ENCODE results near the gene ADAMTSL3. TPM values are rescaled to one million over a fixed set of nuclear protein-coding genes. Genes with fewer than 3 reads are reported as not detected.

ADAMTSL3 gene
- total RNA-seq, 2 donors from 2014 or later, result 0.79 to 3.4 TPM

GRCh38 chr15:83651541-83651940, 2.4 kb upstream of the ADAMTSL3 start:
- H3K27me3 Mint-ChIP-seq (ENCODE audit: insufficient read depth), result peaks cover 60% of the 10 kb centered on the region
- H3K4me3 Mint-ChIP-seq, result no peak overlapping the region
- H3K4me1 Mint-ChIP-seq, result no peaks in the 10 kb centered on the region
- 87 to 96% methylated on average over 5 to 6 of the region's 6 CpGs for WGBS, 2 experiments (ENCODE audit: insufficient coverage in 1 of 2, insufficient read length in 1 of 2)
- no peaks in the 10 kb centered on the region for H3K36me3 Mint-ChIP-seq (ENCODE audit: low read depth)
- Histone ChIP-seq H3K4me1 (ENCODE audit: control insufficient read depth, insufficient read depth, low read length) (no peaks in the 10 kb centered on the region), H3K9me3 (ENCODE audit: control insufficient read depth, low read length) (no peaks in the 10 kb centered on the region), H3K4me3 (ENCODE audit: low read length) (no peak overlapping the region), H3K9ac (ENCODE audit: extremely low read depth, low read length, poor library complexity, severe bottlenecking) (no peak overlapping the region), H3K36me3 (ENCODE audit: control insufficient read depth, insufficient read depth, low read length) (no peaks in the 10 kb centered on the region), H3K27me3 (ENCODE audit: control insufficient read depth, insufficient read depth, low read length, poor library complexity, severe bottlenecking) (peaks cover 41% of the 10 kb centered on the region), H3K27ac (ENCODE audit: low read depth, low read length) (no peak overlapping the region)
- no peak for DNase-seq
- TF ChIP-seq CTCF (conservative IDR thresholded peaks at IDR 0.05), result no peak
- no peak overlapping the region for H3K27ac Mint-ChIP-seq
- H3K9me3 Mint-ChIP-seq, result no peaks in the 10 kb centered on the region

- Histone ChIP-seq H3K9me3 (ENCODE audit: control insufficient read depth, low read length) (no peaks in the 10 kb centered on the region), H3K36me3 (ENCODE audit: control insufficient read depth, insufficient read depth, low read length) (no peaks in the 10 kb centered on the region), H3K4me1 (ENCODE audit: control insufficient read depth, insufficient read depth, low read length) (no peaks in the 10 kb centered on the region), H3K27me3 (ENCODE audit: control insufficient read depth, insufficient read depth, low read length, poor library complexity, severe bottlenecking) (peaks cover 44% of the 10 kb centered on the region), H3K4me3 (ENCODE audit: low read length) (no peak overlapping the region), H3K27ac (ENCODE audit: low read depth, low read length) (no peak overlapping the region), H3K9ac (ENCODE audit: extremely low read depth, low read length, poor library complexity, severe bottlenecking) (no peak overlapping the region)
- Mint-ChIP-seq H3K36me3 (ENCODE audit: low read depth) (no peaks in the 10 kb centered on the region), H3K4me3 (peak overlapping the region; percentile 36), H3K9me3 (no peaks in the 10 kb centered on the region), H3K27me3 (ENCODE audit: insufficient read depth) (peaks cover 65% of the 10 kb centered on the region), H3K27ac (no peak overlapping the region), H3K4me1 (no peaks in the 10 kb centered on the region)
- no peak for DNase-seq
- WGBS, 2 experiments (ENCODE audit: insufficient coverage in 1 of 2, insufficient read length in 1 of 2), result 95% methylated on average over 5 of the region's 5 CpGs
- no peak for TF ChIP-seq CTCF (conservative IDR thresholded peaks at IDR 0.05)
Observed at GRCh38 chr15:83652626-83653204, 1.2 kb upstream of the ADAMTSL3 start.

- Mint-ChIP-seq H3K36me3 (ENCODE audit: low read depth) (no peaks in the 10 kb centered on the region), H3K9me3 (no peaks in the 10 kb centered on the region), H3K4me3 (peak overlapping the region; percentile 36), H3K27ac (no peak overlapping the region), H3K4me1 (no peaks in the 10 kb centered on the region), H3K27me3 (ENCODE audit: insufficient read depth) (peaks cover 63% of the 10 kb centered on the region)
- H3K9me3 ChIP-seq (ENCODE audit: control insufficient read depth, low read length), result no peaks in the 10 kb centered on the region
- H3K27me3 ChIP-seq (ENCODE audit: control insufficient read depth, insufficient read depth, low read length, poor library complexity, severe bottlenecking), result peaks cover 44% of the 10 kb centered on the region
- H3K4me1 ChIP-seq (ENCODE audit: control insufficient read depth, insufficient read depth, low read length), result no peaks in the 10 kb centered on the region
- H3K9ac ChIP-seq (ENCODE audit: extremely low read depth, low read length, poor library complexity, severe bottlenecking), result no peak overlapping the region
- no peak for TF ChIP-seq CTCF (conservative IDR thresholded peaks at IDR 0.05)
- peak; percentile 84 for DNase-seq
- WGBS, 2 experiments (ENCODE audit: insufficient coverage in 1 of 2, insufficient read length in 1 of 2), result 44 to 78% methylated on average over 7 to 15 of the region's 18 CpGs
- no peaks in the 10 kb centered on the region for H3K36me3 ChIP-seq (ENCODE audit: control insufficient read depth, insufficient read depth, low read length)
- no peak overlapping the region for H3K27ac ChIP-seq (ENCODE audit: low read depth, low read length)
- no peak overlapping the region for H3K4me3 ChIP-seq (ENCODE audit: low read length)
Observed at GRCh38 chr15:83653288-83653638, 660 bp upstream of the ADAMTSL3 start.
